Activated CD8-positive, alpha-beta memory T cell treated with anti-CD3 and anti-CD28 coated beads for 24 hours (primary cell): ENCODE data around the gene ZNF3.
"Not testable (repeated sequence)": the region's sequence is repeated elsewhere in the genome, so short reads cannot be mapped to it uniquely, and the experiment has no call there.

ENCODE experiments used
- DNase-seq: peaks from one replicate; pipeline ENCODE4 v3.0.0-alpha.2; 2020

ZNF3 gene

DNA sequence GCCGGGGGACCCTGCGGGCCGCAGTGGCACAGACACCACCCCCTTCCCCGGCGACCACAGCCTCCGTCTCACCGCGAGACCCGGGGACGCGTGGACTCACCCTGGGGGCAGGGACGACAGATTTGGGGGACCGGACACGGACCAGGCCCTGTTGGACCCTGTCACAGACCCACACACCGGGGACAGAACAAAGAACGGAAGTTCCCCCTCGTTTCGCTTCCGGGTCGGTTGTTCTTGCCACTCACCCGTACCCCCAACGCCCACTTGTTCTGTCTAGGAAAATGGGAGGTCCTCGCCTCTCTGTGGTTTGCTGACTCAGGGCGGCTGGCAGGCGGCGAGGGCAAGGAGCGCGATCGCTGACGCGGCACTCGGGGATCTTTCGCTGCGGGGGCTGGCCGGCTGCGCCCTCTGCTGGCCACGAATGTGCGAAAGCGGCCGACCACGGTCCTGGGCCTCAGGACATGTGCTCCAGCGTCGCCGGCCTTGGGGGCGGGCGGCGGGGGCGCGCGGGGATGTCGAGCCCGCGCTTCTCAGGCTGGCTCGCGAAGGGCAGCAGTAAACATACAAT lies at the start of gene ZNF3:
TSS of gene ZNF3 (minus strand) at position 189 of the 568 bp plus-strand sequence. CDS start 4,366 bp downstream, outside the sequence.
- peak; percentile 98 for DNase-seq

DNA sequence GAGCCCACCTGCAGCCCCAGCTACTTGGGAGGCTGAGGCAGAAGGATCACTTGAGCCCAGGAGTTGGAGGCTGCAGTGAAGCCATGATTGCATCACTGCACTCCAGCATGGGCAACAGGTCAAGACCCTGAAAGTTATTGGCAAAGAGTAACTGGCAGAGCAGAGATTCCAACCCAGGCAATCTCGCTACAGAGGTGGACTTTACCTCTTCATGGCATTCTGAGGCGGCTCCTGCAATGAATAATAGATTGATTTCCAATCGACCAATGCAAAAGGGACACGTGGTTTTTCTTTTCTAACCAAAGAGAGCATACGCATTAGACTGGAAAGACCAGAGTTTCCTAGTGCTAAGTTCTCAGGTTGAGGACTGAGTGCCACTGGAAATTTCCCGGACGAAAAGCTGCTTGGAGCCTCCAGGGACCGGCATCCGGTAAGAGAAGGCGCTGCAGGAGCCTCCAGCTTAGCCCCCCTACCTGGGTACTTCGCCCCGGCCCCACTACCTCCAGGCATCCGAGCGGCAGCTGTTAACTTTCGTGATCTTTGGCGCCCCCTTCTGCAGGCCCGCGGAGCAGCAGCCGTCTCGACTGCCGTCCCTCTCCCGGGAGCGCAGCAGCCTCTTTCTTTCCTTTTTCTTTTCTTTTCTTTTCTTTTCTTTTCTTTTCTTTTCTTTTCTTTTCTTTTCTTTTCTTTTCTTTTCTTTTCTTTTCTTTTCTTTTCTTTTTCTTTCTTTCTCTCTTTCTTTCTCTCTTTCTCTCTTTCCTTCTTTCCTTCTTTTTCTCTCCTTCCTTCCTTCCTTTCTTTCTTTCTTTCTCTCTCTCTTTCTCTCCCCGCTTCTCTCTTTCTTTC lies 49.3 kb upstream of the ZNF3 start:
- peak; percentile 96 for DNase-seq

DNA sequence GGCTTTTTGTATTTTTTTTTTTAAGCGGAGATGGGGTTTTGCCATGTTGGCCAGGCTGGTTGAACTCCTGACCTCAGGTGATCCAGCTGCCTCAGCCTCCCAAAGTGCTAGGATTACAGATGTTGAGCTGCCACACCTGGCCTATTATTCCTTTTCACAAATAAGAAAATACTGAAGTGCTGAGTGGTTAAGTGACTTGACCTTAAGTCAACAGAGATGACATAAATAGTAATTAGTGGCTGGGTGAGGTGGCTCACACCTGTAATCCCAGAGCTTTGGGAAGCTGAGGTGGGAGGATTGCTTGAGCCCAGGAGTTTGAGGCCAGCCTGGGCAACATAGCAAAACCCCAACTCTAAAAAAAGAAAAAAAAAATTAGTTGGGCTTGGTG lies 48.7 kb upstream of the ZNF3 start:
- not testable (repeated sequence) for DNase-seq

DNA sequence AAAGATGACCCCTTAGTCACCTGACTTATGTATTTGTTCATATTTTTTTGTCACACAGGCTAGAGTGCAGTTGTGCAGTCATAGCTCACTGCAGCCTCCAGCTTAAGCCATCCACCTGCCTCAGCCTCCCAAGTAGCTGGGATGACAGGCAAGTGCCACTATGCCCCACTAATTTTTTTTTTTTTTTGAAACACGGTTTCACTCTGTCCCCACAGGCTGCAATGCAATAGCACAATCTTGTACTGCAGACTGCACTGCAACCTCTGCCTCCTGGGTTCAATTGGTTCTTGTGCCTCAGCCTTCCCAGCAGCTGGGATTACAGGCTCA lies 47.1 kb upstream of the ZNF3 start:
- DNase-seq: no peak

DNA sequence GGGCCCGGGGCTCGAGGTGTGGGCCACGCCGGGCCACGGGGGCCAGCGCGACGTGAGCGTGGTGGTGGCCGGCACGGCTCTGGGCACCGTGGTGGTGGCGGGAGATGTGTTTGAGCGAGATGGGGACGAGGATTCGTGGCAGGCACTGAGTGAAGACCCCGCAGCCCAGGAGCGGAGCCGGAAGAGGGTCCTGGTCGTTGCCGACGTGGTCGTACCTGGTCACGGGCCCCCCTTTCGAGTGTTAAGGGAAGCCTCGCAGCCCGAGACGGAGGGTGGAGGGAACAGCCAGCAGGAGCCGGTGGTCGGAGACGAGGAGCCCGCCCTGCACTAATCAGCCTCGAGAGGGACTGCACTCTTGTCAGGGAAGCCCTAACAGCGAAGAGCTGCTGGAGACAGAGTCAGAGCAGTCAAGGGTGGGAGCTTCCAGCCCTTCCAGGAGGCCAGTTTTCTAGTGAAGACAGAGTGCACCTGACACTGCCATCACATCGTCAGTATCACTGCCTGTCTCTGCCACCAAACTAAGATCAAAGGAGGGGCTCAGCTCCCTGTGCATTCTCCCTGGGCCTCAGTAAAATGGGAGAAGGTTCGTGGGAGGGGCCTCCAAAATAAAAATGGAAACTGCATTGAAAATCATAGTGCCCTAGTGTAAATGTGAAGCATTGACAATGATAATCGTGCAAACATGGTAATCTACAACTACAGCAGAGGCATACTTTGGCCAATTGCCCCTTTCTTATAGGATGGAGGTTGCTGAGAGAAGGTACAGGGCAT lies 46.5 kb upstream of the ZNF3 start:
- peak; percentile 79 for DNase-seq

DNA sequence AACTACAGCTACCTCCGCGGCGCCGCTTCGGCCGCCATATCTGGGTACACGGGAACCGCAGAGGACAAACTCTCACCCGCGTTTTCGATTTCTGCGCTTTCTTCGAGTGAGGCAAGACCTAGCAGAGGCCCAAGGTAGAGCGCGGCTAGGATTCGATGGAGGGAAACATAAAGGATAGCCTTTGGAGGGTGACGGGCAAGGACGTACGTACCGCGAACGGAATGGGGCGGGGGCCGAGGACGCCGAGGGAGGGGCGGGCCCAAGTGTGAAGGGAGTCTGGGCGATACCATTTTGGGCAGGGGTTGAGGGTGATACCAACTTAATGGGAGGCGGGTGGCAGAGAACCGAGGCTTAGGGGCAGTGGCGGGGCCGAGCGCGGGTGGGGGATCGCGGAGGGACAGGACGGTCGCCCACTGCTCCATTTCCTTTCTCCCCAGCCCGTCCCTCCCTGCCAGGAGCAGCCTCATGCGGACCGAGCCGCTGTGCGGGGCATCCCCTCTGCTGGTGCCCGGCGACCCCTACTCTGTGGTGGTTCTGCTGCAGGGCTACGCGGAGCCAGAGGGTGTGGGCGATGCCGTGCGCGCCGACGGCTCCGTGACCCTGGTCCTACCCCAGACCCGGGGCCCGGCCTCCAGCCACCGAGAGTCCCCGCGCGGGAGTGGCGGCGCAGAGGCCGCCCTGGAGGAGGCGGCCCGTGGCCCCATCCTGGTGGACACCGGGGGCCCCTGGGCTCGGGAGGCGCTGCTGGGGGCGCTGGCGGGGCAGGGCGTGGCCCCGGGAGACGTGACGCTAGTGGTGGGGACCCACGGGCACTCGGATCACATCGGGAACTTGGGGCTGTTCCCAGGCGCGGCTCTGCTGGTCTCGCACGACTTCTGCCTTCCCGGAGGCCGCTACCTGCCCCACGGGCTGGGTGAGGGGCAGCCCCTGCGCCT lies 45.7 kb upstream of the ZNF3 start, which contains the start of gene MBLAC1:
TSS of gene MBLAC1 (plus strand) at position 37 of the 935 bp plus-strand sequence. CDS start at position 466, 429 bp downstream.
- DNase-seq: peak; percentile 98

DNA sequence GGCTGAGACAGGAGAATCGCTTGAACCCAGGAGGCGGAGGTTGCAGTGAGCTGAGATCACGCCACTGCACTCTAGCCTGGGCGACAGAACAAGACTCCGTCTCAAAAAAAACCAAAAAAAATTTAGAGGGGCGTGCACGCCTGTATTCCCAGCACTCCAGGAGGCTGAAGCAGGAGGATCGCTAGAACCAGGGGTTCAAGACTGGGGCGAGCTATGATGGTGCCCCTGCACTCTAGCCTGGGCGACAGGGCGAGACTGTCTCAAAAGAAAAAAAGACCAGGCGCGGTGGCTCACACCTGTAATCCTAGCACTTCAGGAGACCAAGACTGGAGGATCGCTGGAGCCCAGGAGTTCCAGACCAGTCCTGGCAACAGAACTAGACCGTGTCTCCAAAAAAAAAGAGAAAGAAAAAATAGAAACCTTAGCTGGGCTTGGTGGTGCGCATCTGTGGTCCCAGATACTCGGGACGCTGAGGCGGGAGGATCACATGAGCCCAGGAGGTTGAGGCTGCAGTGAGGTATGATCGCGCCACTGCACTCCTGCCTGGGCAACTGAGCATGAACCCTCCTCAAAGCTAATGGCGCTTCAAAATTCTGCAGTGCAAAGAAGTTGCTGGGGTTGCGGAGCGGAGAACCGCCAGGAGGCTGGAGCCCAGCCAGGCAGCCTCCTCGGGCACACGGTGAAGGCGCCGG lies 44.9 kb upstream of the ZNF3 start:
- DNase-seq: no peak

DNA sequence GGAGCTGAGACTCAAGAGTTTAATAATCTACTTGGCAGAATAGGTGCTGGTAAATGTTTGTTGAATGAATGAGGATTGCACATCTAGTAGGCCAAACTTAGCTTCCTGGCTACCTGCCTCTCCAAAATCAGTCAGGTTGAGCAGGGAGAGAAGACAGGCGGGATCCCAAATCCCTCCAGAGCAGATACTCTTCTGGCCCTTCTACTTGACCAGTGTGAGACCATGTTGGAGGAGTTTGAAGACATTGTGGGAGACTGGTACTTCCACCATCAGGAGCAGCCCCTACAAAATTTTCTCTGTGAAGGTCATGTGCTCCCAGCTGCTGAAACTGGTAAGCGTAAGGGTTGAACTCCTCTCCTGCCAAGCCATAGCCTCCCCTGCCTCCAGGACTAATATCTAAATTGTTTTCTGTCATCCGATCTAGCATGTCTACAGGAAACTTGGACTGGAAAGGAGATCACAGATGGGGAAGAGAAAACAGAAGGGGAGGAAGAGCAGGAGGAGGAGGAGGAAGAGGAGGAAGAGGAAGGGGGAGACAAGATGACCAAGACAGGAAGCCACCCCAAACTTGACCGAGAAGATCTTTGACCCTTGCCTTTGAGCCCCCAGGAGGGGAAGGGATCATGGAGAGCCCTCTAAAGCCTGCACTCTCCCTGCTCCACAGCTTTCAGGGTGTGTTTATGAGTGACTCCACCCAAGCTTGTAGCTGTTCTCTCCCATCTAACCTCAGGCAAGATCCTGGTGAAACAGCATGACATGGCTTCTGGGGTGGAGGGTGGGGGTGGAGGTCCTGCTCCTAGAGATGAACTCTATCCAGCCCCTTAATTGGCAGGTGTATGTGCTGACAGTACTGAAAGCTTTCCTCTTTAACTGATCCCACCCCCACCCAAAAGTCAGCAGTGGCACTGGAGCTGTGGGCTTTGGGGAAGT lies 43.0 kb upstream of the ZNF3 start:
- DNase-seq: no peak

DNA sequence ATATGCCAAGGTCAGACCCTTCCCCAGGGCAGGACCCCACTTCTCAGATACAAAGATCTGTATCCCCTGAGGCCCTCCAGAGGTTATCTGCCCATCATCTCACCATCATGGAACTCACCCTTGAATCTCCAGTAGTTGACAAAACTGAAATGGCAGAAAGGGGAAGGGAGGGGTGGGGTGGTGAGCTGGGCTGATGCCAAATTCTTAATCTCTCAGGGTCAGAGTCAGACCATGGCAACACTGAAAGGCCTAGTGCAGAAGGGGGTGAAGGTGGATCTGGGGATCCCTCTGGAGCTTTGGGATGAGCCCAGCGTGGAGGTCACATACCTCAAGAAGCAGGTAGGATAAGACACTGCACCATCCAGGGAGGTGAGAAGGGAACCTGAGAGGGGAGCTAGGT lies 41.0 kb upstream of the ZNF3 start:
- no peak for DNase-seq

DNA sequence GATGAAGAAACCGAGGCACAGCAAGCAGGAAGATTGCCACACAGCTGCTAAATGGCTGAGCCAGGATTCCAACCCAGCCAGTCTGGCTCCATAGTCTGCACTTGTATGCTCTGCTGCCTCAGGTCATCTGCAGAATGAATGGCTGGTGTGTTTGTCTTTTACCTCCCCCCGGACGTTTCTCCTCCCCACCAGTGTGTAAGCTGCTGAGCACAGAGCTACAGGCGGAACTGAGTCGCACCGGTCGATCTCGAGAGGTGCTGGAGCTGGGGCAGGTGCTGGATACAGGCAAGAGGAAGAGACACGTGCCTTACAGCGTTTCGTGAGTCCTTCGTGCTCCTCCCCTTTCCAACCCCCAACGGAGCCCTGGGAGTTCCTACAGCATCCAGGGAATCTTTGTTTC lies 40.5 kb upstream of the ZNF3 start:
- DNase-seq: no peak

DNA sequence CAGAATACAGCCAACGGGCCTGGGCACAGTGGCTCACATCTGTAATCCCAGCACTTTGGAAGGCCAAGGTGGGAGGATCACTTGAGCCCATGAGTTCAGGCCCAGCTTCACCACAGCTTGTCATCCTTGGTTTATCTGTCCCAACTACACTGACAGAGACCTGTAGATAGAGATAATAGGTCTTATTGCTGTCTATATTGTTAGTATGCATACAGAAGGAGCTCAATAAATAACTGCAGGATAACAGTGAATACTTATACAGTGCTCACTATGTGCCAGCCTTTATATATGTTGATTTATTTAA lies 39.2 kb upstream of the ZNF3 start:
- no peak for DNase-seq

DNA sequence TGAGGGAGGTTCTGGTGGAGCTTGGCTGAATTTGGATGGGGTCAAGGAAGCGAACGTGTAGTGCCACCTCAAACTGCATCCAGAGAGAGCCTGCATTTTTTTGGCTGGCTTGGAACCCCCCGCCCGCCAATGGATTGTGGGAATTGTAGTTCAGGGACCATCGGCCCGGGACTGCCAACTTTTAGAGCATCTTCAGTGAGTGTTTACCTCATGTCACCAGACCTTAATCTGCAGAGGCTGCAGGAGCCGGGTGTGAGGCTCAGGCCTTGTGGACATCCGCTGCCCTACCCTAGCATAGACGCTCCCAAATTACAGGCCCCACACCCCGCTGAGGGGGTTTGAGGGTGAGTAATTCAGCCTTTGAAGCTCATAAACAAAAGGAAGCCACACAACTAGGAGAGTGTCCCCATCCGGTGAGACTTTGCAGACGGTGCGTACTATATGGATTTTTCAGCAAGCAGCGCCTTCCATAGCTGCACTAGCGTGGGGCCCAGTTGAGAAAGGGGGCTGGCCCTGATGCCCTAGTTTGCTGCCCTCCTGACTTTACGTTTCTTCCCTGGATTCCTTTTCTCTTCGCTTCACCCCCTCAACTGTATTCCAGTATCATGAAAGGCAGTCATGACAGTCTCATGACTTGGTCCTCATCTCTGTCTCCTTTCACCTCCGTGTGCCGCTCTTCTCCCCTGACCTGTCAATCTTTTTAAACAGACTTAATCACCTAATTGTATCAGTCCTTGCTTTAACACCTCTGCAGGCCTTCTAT lies 38.6 kb upstream of the ZNF3 start:
- no peak for DNase-seq

DNA sequence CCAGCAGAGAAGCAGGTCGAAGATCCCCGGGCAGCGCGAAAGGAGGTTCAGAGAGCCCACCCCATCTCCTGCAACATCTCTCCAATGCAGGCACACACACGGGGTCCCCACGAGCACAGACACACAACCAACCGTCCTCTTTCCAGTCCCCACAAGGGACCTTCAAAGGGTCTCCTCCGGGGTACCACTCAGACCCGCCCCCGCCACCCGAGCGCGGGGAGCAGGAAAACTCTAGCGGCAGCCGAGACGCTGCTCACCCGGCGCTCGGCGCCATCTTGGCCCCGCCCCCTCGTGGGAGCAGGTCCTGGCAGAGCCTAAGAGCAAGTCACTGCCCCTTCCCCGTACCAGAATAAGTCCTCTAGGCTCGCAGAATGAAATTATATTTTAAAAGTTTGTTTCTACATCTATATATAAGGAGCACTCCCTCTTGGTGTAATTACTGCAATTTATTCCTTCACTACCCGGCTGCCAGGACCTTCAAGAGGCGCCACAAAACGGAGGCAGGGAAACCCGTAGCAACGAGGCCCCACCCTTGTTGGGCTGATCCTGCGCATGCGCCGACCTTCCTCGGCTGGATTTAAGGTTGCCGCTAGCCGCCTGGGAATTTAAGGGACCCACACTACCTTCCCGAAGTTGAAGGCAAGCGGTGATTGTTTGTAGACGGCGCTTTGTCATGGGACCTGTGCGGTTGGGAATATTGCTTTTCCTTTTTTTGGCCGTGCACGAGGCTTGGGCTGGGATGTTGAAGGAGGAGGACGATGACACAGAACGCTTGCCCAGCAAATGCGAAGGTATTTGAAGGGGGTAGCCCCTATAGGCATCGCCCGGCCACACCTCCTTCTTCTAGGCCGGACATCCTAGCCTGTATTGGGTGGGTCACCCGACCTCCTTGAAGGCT lies 37.8 kb upstream of the ZNF3 start, which contains the start of the genes CNPY4 and TAF6:
TSS of gene CNPY4 (plus strand) at position 563 of the 898 bp plus-strand sequence. CDS start at position 674, 111 bp downstream.
TSS of gene TAF6 (minus strand) at position 287 of the 898 bp plus-strand sequence. CDS start 5,149 bp downstream, outside the sequence.
- DNase-seq: peak; percentile 96

DNA sequence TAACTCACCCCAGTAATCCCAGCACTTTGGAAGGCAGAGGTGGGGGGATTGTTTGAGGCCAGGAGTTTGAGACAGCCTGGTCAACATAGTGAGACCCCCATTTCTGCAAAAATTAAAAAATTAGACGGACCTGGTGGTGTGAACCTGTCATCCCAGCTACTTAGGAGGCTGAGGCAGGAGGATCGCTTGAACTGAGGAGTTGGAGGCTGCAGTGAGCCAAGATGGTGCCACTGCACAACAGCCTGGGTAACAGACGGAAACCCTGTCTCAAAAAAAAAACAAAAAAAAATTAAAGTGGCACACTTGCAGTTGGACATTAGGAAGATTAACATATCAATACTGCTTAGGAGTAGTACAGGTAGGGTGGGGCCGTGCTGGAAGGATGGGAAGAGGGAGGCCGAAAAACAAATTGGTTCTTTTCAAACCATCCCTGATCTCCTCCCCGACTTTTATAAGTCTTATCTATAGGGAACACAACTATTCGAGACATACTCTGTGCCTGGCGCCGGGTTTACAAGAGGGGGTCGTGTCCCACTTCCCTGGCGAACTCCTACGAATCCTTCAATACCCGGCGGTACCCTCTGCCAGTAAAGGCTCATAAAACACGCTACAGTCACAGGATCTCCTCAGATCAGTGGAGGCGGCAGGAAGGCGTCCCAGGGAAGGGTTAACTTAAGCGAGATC lies 37.0 kb upstream of the ZNF3 start:
- DNase-seq: no peak

DNA sequence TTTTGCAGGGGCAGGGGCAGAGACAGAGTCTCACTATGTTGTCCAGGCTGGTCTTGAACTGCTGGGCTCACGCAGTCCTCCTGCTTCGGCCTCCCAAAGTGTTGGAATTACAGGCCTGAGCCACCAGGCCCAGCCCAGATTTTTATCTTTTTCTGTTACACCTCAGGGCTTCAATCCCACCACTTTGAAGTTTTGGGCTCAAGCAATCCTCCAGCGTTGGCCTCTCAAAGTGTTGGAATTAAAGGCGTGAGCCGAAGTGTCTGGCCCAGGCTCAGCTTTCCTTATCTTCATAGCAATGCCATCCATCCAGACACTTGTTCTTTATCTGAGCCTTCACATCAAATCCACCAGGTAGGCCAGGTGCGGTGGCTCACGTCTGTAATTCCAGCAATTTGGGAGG lies 33.5 kb upstream of the ZNF3 start:
- DNase-seq: no peak

DNA sequence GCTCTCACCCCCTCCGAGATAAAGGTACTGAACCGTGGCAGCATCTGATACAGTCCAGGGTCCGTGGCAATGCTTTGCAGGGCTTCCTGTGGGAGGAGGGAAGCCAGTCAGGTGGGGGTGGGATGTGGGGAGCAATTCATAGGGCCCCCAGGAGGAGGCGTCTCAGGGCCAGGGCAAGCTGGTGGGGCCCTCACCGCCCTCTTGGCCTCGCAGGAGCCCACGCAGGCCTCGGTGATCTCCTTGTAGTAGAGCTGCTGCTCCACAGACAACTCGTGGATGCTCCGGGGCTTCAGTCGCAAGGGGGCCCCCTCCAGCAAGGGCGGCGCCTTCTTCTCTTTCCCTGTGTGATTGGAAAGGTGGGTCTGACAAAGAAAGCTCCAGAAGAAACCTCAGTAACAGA lies 30.4 kb upstream of the ZNF3 start:
- DNase-seq: no peak

DNA sequence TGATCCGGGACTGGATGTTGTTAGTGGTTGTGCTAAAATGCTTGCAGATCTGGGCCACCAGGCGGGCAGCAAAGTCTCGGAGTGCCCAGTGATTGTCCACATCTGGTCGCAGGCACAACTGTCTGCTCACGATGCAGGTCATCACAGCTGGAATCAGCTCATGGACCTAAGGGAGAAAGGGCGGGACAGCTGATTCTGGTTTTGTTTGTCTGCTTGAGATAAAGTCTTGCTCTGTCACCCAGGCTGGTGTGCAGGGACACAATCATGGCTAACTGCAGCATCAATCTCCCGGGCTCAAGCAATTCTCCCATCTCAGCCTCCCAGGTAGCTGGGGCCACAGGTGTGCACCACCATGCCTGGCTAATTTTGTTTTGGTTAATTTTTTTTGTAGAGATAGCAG lies 29.6 kb upstream of the ZNF3 start:
- no peak for DNase-seq

DNA sequence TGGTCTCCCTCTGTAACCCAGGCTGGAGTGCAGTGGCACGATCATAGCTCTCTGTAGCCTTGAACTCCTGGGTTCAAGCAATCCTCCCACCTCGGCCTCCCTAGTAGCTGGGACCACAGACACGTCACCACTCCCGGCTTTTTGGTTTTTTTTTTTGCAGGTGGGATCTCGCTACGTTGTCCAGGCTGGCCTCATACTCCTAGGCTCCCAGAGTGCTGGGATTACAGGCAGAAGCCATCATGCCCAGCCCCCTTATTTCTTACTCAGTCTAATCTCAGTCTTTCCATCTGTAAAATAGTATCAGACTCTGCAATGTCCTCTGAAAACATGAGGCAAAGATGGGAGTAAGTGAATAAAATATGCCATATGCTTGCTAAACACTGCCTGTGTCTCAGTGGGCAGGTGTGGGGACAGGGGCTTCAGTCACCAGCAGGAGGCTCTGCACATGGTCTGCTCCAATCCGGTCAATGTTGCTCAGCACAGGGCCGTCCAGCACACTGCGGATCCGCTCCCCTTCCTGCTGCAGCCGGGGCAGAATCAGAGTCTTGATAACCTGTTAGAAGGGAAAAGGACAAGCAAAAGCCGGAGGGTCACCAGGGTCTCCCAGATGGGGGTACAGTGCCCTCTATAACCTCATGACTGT lies 28.1 kb upstream of the ZNF3 start:
- no peak for DNase-seq
